GM18502 (cell line): Measurements from ENCODE around the gene AP1G2.
"Not testable (repeated sequence)": the region's sequence is repeated elsewhere in the genome, so short reads cannot be mapped to it uniquely, and the experiment has no call there.

Experiments used
- ATAC-seq: cut with Tn5 transposase; IDR thresholded peaks from one replicate; pipeline ENCODE4 v1.9.1; 2021; ENCODE audit warnings: mild to moderate bottlenecking; ENCODE audit not compliant: unreplicated experiment, poor library complexity

AP1G2 gene

DNA sequence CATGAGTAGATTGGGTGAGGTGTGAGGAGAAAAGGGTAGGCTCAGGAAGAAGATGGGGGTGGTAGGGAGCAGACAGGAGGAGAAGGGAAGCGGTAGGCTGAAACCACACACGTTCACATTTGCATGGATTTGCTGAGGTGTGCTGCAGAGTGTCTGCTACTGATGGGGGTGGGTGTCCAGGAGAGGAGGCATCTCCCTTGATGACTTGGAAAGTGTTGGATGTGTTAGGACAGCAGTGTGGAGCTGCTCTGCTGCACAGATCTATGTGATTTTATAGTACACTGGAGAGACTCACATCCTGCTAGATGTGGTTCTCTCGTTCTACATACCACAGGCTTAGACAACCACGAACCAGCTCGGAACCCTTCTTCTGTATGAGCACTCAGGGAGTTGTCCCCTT lies 25.3 kb downstream of the AP1G2 start:
- no peak for ATAC-seq

DNA sequence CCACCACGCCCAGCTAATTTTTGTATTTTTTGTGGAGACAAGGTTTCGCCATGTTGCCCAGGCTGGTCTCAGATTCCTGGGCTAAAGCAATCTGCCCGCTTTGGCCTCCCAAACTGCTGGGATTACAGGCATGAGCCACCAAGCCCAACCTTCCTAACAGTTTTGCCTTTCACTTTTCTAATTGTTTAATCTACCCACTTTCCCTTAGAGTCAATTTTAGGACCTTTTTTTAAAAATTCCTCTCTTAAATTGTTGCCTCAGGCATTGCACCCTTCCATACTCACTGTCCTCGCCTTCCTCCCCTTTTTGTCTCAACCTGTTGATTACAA lies 27.5 kb downstream of the AP1G2 start:
- no peak for ATAC-seq

DNA sequence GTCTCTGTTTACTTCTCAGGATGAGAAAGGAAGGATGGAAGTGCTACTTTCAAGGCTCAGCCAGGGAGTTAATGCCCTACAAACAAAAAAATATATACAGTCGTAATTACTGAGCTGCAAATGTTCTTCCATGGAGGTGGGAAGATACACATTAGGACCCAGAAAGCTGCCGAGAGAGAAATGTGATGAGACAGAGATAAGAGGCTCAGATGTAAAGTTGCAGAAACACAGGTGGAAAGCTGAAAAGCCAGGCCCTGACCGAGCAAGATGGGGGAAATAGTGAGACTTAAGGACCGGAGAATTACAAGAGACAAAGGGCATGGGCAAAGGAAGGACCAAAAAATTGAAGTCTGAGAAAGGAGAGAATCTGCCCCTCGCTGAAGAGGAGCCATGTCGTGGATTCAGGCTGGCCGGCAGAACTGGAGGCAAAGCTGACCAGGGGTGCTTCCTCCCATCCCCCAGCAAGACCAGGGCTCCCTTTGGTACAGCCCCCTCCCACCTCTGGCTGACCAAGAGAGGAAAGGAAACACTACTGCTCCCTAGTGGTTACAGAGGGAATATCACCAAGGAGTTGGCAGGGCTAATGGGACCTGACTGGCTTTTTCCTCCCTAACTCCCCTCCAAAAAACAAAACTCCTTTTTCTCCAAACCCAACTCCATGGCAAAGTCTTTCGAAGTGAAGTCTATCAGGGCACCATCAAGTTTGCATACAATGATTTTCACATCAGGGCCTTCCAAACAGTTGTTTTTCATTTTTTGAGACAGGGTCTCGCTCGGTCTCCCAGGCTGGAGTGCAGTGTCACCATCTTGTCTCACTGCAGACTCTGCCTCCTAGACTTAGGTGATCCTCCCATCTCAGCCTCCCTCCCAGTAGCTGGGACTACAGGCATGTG lies 28.1 kb downstream of the AP1G2 start:
- ATAC-seq, result no peak

DNA sequence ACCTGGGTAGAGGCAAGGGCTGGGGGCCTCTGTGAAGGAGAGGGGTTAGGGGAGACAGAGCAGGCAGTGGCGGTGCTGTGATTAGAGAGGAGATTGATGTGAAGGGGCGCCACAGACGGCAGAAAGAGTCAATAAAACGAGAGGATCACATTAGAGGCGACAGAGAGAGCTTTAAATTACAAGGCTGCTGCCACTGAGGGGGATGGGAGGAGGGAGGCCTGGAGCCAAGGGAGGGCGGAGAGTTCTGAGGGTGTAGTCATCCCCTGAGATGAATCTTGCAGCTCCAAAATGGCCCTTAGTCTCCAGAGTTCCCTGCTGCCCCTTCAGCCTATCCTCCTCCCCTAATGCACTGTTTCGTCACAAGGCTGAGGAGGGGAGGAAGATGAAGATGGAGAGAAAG lies 28.8 kb downstream of the AP1G2 start:
- no peak for ATAC-seq

DNA sequence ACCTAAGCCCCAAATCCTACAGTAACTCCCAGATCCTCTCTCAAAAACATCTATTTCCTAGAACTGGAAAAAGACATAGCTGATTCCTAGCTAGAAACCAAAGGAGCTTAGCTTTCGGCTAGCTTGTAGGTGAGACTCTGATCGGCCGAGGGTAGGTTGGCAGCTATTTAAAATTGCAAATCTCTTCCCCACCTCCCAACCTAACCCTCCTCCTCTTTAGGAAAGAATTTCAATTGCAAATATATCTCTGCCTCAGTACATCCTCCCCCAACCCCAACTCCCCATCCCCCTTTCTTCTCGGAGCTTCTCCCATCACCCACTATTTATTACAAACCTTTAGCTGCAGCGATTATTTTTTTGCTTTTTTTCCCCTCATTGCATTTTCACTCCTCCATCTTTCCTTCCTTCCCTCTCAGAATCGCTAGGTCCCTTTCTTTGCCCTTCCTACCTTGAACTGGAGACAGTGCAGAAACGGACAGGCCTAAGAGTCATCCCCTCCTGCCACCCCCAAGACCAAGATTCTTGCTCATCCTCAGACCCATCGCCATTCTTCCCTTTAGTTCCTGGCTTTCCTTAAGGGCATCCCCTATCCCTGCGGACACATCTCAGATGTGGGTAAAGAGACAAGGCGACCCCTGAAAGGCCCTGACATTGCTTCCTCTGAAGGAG lies 29.4 kb downstream of the AP1G2 start:
- ATAC-seq, result no peak

DNA sequence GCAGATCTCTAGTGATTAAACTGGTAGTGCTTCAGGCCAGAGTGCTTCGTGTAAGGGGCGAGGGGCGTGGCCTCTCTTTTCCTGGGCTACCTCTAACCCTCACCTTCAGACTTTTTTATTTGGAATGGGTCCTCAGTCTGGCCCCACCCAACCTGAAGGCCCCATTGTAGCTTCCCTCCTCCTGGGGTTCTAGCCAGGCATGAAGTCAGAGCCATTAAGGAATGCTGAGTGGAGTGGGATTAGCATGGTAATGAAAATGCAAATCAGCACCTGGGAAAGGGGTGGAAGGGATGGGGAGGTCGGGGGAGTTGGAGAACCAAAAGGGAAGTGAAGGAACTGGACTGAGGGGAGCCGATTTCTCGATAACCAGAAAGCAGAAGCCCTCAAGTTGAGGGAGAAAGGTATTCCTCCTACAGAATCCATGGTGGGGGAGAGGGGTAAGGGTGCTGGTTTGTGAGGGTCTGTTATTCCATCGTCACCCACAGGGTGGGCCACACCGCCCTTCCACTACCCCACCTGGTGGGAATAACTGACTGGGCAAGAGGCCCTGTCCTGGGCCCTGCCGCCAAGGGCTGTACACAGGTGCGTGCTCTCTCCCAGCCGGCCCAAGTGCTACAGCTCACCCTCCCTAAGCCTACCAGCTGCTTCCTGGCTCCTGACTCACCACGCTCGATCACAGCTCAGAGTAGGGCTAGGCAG lies 30.1 kb downstream of the AP1G2 start:
- no peak for ATAC-seq

DNA sequence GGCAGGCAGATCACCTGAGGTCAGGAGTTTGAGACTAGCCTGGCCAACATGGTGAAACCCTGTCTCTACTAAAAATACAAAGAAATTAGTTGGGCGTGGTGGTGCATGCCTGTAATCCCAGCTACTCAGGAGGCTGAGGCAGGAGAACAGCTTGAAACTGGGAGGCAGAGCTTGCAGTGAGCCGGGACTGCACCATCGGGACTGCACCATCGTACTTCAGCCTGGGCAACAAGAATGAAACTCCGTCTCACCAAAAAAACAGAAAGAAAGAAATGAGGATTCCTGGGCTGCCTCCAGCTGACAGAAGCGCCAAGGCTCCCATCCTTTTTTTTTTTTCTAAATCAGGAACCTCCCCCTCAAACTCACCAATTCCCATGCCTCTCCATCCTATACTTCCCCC lies 30.7 kb downstream of the AP1G2 start:
- not testable (repeated sequence) for ATAC-seq

DNA sequence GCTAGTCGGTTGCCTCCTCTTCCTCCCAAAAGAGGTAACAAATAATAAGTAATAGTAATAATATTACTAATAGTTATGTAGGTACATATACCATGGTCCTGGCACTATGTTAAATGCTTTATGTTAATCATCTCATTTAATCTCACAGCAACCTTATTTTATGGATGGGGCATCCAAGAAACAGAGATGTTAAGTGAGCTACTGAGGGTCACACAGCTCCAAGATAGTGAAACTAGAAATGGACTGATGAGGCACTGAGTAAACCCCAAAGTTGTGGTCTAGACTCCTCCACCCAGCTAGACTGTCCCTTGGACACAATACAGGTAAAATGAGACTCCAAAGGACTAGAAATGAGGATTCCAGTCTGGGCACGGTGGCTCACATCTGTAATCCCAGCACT lies 31.1 kb downstream of the AP1G2 start:
- ATAC-seq, result no peak

DNA sequence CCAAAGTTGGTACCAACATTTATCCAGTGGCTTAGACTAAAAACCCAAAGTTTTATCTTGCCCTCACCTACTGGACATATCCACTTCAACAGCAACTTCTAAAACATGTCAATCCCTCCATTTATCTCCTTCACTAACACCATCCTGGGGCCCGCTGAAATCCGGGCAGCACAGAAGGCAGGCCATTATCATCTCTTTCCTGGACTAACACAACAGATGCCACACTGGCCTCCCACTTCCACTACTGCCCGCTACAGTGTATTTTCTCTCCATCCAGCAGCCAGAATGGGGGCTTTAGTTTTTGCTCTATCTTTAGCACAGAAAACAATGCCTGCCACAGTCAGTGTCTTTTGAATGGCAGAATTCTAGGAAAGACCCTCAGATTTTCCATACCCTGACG lies 31.6 kb downstream of the AP1G2 start:
- ATAC-seq, result no peak

DNA sequence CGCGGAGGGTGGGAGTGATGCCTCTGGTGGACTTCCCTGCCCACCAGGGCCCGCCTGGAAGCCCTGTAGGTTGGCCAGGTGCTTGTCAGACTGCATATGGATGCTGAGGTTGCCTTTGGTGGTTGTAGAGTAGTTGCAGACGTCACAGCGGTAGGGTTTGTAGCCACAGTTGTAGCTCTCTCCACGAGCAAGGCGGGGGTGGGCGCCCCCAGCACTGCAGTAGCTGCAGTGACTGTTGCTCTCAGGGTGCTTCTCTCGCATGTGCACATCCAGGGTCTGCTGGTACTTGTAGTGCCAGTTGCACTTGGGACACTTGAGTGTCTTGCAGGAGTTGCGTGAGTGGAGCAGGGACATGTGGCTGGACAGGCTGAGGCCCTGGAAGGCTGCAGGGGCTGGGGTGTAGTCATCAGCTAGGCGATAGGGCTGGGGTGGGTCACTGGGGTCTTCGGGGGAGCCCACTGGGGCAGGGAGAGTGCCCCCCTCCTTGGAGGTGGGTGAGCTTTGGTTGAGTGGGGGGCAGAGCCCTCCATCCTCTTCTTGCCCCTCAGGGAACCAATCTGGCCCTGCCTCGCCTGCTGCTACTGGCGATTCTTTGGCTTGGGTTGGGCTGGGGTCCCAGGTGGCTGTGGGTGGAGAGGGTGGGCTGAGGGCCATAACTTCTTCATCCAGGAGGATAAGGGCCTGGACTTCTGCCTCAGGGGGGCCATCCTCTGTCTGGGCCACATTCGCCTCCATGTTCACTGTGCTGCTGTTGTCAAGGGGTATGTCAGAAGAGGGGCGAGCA lies 33.7 kb downstream of the AP1G2 start:
- no peak for ATAC-seq

DNA sequence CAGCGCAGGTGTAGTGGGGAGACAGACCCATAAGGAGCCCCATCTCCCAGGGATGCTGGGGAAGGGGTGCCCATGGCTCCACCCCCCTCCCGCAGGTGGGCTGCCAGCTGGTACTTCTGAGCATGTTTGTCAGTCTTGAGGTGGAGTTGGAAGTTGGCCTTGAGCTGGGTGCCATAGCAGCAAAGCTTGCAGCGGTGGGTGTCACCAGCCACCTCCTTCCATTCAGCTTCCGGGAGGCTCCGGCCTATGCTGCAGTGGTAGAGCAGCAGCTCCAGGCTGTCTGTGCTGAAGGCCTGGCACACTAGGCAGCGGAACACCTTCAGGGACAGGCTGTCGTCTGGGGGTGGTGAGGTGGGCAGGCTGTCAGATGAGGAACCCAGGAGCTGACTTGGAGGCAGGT lies 34.9 kb downstream of the AP1G2 start:
- ATAC-seq, result no peak

DNA sequence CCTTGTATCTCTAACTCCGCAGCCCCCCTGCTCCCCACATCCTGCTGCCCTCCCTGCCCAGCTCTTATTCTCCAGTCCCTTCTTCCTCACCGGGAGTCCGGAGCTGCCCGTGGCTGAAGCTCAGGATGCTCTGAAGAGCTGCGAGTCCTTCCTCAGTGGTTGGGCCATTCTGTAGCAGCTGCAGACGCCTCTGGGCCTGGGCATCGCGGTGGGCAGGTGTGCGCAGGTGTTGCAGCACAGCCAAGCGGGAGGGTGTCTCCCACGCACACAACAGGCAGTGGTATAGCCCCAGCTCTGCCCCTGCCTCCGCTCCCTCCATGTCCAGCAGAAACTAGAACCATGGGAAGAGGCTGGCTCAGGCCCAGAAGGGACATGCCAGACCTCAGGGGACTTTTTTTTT lies 36.2 kb downstream of the AP1G2 start:
- ATAC-seq, result no peak

DNA sequence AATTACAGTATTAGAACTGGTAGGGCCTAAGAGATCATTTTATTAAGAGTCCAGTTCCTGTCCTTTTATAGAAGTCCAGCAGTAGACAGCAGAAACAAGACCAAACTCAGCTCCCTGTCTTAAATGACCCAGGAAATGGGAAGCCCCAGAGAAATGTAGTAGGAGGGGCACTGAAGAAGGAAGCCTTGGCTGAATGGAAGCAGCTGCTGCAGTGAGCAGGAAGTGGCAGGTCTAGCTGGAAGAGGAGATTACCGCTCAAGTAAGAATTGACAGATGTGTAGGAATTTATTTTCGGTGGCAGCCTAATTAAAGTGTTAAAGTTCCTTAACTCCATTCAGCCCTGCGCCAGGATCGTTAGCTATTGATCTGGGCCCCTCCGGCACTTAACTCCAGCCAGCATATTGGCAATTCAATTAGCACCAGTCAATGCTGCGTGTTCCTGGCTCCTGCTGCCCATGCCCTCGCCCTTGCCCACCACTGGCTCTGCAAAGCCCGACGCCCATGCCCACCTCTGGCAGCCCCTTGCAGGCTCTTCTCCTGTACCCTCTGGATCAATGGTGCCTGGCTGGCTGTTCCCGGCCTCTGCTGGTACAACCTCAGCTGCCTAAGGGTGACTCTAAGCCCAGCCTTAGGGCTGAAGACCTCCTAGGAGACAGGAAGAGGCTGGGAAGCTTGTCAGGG lies 37.1 kb downstream of the AP1G2 start:
- no peak for ATAC-seq

DNA sequence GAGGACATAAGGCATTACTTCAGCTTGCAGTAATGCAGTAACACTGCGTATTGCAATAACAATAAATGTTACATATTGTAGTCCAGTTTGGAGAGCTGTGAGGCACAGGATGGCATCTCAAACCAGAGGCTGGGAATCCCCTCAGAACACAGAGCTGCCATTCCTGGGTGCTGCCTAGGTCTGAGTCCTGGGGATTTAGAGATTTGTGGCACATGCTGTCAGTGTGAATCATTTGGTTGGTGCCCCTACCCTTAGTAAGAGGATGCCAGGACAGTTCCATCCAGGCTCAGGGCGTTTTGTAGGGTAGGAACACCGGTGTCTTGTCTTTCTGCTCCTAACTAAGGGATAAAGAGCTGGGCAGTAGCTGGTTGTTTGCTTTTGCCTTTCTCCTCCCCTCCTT lies 38.6 kb downstream of the AP1G2 start:
- no peak for ATAC-seq

DNA sequence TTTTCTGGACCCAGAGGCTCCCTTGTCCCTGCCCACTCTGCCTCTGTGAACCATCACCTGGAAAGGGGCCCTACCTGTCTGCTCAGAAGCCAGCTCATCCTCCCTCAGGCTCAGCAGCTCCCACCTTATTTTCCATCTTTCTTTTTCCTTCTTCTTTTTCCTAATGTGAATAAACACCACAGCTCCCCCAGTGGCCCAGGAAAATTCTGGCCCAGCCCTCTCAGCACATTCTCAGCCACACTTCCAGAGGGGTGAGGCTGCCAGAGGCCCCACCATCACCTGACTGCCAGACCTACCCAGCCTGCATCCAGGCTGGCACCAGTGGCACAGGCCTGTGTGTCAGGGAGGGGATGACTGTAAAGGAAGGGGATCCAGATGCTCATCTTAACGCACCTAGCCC lies 39.0 kb downstream of the AP1G2 start:
- no peak for ATAC-seq

DNA sequence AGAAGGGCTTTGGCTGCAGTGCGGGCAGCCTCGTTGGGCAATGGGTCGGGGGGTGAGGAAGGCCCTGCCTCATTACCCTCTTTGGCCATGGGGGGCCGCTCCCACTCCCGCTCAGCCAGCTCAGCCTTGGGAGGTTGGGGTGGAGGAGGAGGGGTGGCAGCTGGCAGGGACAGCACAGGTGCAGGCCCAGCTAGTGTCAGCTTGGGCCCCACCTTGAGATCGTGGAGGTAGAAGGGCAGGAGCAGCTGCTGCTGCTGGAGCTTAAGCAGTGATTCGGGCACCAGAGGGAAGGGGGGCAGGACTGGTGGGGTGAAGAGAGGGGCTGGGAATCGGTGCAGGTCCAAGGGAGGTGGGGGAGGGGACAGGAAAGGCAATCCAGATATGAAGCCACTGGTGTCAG lies 42.0 kb downstream of the AP1G2 start:
- no peak for ATAC-seq

DNA sequence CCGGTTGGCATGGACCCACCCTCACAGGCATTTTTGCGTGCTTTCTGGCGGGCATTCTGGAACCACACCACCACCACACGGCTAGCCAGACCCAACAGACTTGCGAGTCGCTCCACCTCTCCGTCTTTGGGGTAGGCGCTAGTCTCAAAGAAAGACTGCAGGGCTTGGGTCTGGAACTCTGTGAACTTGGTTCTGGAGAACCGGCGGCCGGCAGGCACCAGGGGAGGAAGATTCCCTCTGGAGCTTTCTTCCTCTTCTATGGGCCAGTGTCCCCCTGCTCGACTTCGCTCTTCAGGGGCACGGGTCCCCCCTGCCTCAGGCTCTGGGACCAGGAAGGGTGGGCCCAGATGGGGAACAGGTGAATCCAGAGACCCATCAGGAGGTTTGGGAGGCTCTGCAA lies 42.6 kb downstream of the AP1G2 start:
- no peak for ATAC-seq

DNA sequence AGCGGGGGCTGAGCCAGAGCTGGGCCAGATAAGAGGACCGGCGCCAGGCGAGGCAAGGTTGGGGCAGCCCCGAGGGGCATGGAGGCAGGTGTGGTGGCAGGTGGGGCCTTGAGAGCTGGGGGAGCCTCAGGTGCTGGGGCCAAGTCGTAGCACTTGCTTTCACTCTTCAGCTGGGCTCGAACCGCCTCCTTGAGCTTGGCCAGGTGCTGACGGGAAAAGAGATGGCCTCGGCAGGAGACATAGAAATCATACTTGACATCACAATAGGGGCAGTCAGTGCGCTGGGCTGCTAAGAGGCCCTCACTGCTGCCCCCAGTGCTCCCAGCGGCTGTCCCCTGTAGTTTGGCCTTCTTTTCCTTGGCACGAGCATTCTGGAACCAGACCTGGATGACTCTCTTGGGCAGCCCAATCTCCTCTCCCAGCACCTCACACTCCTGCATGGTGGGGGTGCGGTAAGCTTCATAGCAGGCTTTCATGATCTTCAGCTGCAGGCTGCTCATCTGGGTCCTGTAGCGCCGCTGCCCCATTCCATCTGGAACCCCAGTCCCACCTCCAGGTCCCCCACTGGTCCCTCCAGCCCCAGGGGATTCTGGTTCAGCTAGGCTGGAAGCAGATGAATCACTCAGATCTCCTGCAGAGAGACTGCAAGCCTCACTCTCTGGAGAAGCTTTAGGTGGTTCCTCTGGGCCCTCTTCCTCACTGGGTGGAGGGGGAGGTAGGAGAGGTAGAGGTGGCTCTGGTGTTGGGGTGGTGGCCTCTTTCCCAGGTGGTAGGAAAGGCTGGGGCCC lies 44.2 kb downstream of the AP1G2 start:
- ATAC-seq, result no peak

DNA sequence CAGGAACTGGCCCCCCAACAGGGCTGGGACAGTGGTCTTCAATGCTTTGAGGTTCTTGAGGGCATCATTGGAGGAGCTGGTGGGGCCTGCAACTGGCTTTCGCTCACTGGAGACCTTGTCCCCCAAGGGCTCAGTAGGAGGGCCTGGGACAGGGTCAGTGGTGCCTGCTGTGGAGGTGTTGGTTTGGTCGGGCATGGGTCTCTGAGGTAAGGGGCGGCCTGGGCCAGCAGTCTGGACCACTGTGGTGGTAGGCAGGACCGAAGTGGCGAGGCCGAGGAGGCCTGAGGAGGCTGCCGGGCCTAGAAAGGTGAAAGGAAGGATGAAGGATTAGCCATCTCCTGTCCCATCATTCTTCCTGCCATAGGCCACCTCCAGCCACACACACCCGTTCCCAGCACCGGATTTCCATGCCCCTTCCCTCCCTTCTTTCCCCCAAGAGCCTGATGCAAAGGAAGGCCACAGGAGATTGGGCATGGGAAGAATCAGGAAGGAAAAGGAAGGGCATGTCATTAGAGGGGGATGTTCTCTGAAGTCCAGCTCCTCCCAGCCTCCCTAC lies 44.9 kb downstream of the AP1G2 start:
- ATAC-seq, result no peak
